ENCODE data around the gene GNRH2.
"Not testable (repeated sequence)": the region's sequence is repeated elsewhere in the genome, so short reads cannot be mapped to it uniquely, and the experiment has no call there.

The GNRH2 gene

DNA sequence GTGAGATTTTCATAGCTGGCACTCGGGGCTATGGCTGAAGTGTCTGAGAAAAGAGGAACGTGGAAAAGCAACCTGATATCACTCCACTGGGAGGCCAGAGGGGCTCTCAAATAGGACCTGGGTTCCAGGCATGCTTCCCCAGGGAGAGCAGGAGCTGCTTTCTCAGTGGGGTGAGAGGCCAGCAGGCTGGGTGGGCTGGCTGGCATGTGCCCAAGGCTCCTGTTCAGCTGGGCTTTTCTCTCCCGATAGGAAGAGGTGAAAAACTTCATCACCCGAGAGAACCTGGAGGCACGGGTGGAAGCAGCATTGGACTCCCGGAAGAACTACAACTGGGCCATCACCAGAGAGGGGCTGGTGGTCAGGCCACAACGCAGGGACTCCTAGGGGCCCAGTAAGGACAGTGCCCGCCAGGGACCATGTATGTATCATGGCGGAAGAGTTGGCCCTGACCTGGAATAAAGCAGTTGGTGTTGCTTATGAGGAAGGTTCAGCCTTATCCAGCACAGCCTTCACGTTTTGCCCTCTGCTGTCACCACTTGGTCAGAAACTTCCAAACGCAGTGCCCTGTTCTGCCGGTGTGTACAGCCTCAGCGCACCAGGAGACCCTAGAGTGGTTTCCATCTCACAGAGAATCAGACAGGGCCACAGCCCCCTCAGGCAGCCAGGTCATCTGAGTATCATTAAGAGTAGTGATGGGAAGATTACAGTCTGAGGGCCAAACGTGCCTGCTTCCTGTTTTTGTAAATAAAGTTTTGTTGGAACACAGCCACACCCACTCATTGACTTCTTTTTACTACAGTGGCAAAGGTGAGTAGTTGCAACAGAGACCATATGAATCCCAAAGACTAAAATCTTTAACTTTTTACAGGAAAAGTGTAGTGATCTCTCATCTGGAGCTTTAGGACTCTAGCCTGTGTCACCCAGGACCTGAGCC is 4.3 kb downstream of the GNRH2 start:
- Histone ChIP-seq H3K27me3 (ENCODE audit: insufficient read depth, low read depth, severe bottlenecking) (no peaks in the 10 kb centered on the region), H3K9me3 (ENCODE audit: severe bottlenecking) (no peaks in the 10 kb centered on the region), H3K4me3 (ENCODE audit: low read depth, low read length) (no peak overlapping the region), H3K27ac (no peak overlapping the region), H3K36me3 (peaks cover 39% of the 10 kb centered on the region)
- TF ChIP-seq, protein P1, sequence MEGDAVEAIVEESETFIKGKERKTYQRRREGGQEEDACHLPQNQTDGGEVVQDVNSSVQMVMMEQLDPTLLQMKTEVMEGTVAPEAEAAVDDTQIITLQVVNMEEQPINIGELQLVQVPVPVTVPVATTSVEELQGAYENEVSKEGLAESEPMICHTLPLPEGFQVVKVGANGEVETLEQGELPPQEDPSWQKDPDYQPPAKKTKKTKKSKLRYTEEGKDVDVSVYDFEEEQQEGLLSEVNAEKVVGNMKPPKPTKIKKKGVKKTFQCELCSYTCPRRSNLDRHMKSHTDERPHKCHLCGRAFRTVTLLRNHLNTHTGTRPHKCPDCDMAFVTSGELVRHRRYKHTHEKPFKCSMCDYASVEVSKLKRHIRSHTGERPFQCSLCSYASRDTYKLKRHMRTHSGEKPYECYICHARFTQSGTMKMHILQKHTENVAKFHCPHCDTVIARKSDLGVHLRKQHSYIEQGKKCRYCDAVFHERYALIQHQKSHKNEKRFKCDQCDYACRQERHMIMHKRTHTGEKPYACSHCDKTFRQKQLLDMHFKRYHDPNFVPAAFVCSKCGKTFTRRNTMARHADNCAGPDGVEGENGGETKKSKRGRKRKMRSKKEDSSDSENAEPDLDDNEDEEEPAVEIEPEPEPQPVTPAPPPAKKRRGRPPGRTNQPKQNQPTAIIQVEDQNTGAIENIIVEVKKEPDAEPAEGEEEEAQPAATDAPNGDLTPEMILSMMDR (IDR thresholded peaks at IDR 0.05; ENCODE audit: low read depth, low read length), result no peak
- no peak for DNase-seq

DNA sequence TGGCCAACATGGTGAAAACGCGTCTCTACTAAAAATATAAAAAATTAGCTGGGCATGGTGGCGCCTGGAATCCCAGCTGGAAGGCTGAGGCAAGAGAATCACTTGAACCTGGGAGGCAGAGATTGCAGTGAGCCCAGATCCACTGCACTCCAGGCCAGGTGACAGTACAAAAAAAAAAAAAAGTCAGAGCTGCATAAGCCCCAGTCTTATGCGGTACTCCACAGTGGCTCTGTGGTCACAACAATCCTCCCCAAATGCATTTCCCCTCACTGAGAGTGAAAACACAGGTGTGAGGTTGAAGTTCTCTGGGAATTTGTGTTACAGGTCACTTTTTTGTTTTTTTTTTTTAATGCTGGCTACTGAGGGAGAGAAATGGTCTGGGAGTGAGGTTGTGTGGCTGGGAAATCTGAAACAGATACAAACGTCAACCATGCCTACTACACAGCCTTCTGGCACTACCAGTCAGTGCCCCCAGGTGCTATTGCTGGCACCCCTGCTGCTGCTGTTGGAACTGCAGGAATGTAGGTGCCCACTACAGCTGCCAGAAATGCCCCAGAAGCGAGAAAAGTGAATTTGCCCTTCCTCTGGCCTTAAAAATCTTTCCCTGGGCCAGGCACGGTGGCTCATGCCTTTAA is 8.1 kb downstream of the GNRH2 start:
- TF ChIP-seq, protein P1 (IDR thresholded peaks at IDR 0.05; ENCODE audit: low read depth, low read length), result no peak
- no peak overlapping the region for H3K27ac ChIP-seq
- DNase-seq, result no peak

DNA sequence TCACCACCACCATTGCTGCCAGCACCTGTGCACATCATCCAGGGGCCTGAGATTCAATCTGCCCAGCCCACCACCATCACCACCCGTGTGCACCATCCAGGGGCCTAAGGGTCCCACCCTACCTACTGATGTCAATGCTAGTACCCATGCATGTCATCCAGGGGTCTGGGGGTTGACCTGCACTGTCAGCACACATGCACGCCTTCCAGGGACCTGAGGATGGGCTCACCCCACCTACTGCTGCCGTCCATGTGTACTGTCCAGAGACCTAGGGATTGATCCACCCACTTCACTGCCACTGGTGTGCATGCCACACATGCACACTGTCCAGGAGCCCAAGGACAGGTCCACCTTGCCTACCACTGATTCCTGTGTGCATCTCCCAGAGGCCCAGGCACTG is 16.1 kb downstream of the GNRH2 start:
- Histone ChIP-seq H3K9me3 (ENCODE audit: severe bottlenecking) (no peaks in the 10 kb centered on the region), H3K27me3 (ENCODE audit: insufficient read depth, low read depth, severe bottlenecking) (no peaks in the 10 kb centered on the region), H3K4me3 (ENCODE audit: low read depth, low read length) (no peak overlapping the region), H3K36me3 (no peaks in the 10 kb centered on the region), H3K27ac (no peak overlapping the region)
- TF ChIP-seq, protein P1 (IDR thresholded peaks at IDR 0.05; ENCODE audit: low read depth, low read length), result no peak
- DNase-seq, result no peak

More for the DNA sequence above, 8.1 kb downstream of the GNRH2 start:
- Histone ChIP-seq H3K4me3 (ENCODE audit: low read depth, low read length) (no peak overlapping the region), H3K27me3 (ENCODE audit: insufficient read depth, low read depth, severe bottlenecking) (no peaks in the 10 kb centered on the region), H3K36me3 (peaks cover 36% of the 10 kb centered on the region), H3K9me3 (ENCODE audit: severe bottlenecking) (no peaks in the 10 kb centered on the region)

DNA sequence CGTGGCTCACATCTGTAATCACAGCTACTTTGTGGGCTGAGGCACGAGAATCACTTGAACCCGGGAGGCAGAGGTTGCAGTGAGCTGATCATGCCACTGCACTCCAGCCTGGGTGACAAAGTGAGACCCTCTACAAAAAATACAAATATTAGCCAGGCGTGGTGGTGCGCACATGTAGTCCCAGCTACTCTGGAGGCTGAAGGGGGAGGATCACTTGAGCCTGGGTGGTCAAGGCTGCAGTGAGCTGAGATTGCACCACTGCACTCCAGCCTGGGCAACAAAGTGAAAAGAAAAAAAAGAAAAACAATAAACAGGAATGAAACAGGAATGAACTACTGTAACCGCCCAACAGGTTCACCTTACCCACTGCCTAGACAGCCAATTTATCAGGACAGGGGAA is 20.7 kb downstream of the GNRH2 start:
- DNase-seq, result not testable (repeated sequence)

DNA sequence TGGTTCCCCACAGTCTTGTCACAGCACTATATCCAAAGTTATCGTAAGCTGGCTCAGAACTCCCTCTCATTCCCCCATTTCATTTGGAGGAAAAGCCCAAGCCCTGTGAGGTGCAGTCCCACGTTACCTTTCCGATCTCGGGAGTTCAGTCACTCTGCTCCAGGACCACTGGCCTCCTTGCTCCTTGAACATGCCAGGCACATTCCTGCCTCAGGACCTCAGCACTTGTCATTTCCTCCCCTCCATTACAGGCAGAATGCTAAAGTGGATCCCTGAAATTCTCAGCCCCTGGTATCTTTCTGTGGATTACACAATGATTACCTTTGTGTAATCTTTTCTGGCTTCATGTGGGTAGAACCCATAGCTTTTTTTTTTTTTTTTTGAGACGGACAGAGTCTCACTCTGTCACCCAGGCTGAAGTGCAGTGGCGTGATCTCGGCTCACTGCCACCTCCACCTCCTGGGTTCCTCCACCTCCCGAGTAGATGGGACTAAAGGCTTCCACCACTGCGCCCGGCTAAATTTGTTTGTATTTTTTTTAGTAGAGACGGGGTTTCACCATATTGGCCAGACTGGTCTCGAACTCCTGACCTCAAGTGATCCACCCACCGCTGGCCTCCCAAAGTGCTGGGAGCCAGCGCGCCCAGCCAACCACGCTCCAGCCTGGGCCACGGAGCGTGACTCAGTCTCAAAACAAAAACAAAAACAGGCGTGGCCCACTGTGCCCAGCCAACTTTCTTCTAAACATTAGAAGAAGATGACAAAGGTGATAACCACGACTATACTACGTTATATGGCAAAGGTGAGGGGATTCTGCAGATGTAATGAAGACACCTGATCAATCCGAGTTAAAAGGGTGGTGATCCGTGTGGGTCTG is 24.0 kb downstream of the GNRH2 start:
- DNase-seq, result no peak
- TF ChIP-seq, protein P1 (IDR thresholded peaks at IDR 0.05; ENCODE audit: low read depth, low read length), result no peak

More for the DNA sequence above, 20.7 kb downstream of the GNRH2 start:
- H3K36me3 ChIP-seq; H3K27ac ChIP-seq; H3K27me3 ChIP-seq (ENCODE audit: insufficient read depth, low read depth, severe bottlenecking); H3K9me3 ChIP-seq (ENCODE audit: severe bottlenecking); H3K4me3 ChIP-seq (ENCODE audit: low read depth, low read length): not testable (repeated sequence)

More for the DNA sequence above, 24.0 kb downstream of the GNRH2 start:
- no peak overlapping the region for H3K27ac ChIP-seq
- no peak overlapping the region for H3K4me3 ChIP-seq (ENCODE audit: low read depth, low read length)
- no peaks in the 10 kb centered on the region for H3K36me3 ChIP-seq
- no peaks in the 10 kb centered on the region for H3K27me3 ChIP-seq (ENCODE audit: insufficient read depth, low read depth, severe bottlenecking)
- no peaks in the 10 kb centered on the region for H3K9me3 ChIP-seq (ENCODE audit: severe bottlenecking)
